Measurements from ENCODE around the gene GGCX.

Gene GGCX

DNA sequence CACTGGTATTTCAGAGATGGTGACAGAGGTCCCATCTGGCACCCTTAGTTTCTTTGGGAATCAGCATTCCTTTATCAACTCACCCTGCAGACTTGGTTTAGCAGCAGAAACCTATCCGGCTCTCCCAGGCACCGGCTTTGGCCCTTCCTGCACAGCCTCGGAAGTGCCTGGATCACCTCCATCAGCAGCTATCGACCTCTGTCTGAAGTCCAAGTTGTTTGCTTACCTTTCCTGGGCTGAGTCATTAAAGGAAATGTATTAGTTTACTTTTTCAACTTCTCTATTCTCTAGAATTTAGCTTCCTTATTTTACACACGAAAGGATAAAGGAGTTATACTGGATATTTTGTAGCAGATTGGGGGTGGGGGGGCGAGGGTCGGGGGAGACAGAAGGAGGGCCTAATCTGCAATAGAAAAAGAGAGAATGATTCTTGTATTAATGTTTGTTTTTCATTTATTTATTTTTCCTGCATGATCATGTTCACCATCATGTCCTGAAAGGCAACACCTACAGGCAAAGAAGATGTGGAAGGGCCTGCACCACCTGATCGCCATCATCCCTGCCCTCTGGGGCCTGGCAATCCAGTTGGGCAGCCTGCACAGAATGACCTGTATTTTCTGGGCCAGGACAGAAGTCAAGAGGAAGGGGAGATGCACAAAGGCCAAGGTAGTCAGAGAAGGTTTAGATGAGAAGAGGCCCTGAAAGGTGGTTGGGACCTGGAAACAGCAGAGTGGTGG, 44.5 kb downstream of the GGCX start:
- no peak for DNase-seq (ENCODE audit: low spot score)

DNA sequence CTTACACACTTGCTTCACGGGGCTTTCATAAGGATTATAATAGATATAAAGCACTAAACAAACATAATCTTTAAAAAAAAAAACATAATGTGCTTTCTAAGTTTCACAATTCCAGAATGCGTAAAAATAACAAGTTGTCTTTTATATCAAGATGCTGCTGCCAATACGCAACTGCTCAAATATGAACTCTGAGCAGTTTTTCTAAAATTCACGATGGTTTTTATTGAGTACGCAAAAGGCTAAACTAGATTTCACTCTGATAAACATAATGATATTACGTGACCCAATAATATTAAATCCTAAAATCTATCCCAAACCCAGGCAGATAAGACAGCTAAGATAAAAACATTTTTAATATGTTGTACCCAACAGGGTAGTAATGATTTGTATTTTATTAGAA, 47.0 kb downstream of the GGCX start:
- no peak for DNase-seq (ENCODE audit: low spot score)

DNA sequence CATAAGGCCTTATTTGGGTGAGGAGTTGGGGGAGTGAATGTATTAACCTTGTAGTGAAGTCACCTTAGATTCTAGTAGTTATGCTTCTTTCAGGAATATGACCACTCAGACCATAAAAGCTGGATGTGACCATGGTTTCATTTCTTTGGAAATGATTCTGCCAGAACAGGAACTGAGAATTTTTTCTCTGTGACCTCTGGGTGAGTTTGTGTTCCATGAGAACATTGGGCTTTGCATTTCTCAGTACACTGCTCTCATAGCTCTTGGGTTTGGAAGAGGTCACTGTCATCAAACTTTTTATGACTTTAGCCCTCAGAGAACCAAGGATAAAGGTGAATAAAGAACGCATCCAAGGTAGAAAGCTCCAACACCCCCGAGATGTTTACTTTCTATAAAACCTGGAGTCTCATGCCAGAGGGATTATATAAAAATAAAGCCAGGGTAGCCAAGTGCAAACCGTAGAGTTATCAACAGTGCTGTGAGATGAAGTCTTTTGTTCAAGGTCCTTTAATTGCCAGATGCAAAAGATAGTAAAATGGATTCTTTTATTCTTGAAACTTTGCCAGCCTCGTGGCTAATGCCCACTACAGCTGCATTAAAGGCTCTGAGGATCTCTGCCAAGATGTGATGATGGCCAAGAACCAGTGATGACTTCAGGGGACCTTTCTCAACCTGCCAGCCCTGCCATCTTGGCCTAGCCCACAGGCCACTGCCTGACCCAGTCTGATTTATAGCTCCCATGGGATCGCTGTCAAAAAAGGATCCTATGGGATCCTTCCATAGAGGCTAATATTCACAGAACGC, 50.1 kb downstream of the GGCX start:
- DNase-seq (ENCODE audit: low spot score), result no peak

DNA sequence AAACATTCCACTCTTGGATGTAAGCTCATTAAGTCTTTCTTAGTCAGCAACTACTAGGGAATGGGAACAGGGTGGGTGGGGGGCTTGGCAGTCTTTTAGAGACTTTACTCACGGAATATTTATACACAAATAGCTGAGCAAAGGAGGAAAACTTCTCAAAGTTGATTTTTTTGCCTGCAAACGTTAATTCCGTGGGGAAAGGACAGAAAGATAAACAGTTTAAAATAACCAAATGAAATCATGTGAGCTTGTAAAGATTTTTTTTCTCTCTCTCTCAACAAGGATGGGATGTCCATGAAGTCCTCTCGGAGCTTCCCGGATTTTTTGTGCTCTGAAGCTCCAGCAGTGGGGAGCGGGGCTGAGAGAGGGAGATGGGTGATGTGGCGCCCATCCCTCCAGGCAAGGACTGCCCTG, 54.5 kb downstream of the GGCX start:
- DNase-seq (ENCODE audit: low spot score), result no peak

DNA sequence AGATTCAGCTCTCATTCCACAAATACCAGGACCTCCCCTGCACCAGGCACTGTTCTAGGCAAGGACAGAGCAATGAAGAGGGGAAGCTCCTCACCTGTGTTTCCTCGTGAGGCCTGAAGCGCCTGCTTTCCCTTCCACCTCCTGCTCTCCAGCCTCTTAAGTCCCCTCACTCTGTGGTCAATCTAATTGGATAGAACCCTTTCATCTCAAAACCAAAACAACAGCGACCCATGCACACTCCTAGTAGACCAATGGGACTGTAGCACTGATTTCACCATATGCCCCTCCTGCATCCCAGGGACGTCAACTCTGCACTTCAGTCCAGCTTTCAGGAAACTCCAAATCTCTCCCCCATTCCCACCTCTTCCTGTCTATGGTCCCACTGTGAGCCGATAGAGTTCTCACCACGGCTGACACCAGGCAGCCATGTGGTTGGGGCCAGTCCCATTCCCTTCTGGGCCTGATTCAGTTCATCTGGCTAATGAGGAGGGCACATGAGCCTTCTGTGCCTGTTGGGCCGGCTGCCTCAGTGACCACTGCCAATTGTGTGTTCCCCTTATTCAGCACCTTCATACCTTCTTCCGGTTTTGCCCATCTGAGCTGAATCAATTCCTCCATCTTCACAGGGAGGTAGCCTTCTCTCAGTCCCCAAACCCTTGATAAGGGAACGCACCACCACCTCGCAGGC, 55.6 kb downstream of the GGCX start:
- DNase-seq (ENCODE audit: low spot score), result no peak

DNA sequence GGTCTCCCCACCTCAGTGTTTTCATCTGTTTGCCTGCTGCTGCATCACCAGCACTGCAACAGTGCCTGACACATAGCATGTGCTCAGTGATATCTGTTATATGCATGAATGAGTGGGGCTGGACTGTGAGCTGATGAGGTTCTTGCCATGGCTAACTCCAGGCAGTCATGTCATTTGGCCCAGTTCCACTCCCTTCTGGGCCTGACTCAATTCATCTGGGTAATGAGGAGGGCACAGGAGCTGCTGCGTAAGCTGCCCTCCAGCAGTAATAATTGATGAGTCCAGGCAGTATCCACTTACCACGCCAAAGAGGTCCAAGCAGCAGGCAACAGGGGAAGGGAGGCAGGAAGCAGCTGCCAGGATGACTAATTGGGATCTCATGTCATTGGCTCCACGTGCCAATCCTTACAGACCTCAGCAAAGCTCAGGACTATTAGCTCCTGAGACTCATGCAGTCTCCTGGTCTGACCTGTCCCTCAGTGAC, 56.5 kb downstream of the GGCX start:
- peak; percentile 6 for DNase-seq (ENCODE audit: low spot score)

DNA sequence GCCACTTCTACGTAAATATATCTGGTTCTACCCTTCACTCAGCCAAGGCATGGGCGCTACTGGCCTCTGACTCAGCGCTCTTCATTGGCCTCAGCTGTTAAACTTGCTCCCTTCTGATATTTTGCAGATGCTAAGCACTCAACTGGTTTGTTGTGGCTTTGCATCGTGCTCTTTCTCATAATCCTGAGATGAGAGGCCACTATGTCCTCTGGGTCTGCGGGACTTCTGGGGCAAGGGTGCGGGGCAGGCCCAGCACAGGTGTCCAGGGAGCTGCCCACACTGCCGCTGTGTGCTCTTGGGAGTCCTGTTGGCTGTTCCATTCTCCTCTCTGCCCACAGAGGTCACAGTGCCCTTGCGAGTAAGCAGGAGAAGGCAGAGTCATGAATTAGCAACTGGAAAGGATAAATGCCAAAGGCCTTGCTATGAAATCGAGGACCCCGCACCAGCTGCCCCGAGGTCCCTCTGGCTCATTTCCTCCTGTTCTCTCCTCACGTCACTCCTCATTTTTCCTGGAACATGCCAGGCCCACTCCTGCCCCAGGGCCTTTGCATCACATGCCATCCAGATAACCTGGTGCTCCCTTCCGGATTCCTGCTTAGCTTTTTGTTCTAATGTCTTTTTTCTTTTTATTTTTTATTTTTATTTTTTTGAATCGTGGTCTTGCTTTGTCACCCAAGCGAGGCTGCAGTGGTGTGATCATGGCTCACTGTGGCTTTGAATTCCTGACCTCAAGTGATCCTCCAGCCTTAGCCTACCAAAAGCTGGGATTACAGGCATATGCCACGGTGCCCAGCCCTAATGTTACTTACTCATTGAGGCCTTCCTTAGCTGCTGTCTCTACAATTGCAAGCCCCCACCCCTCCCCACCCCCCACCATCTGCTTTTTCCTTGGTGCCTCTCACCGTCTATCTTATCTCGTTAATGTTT, 57.2 kb downstream of the GGCX start:
- no peak for DNase-seq (ENCODE audit: low spot score)

DNA sequence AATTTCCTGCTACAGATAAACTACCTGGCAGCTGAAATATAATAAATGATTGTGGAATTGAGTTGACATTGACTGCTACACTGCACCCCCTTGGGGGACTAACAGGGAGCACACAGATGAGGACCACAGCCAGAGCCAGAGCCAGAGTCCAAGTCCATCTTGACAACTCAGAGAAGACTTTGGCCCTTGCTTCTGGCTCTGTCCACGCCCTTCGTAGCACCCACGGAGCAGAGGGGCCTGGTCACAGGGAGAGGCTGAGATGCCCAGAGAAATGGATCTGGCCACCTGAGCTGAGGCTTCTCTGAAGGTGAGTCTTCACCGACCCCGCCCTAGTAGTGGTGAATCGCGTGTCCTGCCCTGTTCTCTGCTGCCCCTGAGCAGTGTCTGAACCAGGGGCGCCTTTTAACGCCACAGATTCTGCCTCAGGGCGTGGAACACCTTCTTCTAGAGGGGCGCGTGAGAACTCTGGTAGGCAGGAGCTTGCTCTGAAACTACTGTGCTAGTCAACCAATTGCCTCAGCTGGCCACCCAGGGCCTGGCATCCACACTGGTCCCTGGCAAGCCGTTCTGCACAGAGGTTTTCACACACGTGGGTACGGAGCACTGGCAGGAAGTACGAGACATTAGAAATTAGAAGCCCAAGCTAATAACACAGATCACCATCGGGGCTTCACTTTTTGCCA, 58.0 kb downstream of the GGCX start:
- DNase-seq (ENCODE audit: low spot score), result no peak

DNA sequence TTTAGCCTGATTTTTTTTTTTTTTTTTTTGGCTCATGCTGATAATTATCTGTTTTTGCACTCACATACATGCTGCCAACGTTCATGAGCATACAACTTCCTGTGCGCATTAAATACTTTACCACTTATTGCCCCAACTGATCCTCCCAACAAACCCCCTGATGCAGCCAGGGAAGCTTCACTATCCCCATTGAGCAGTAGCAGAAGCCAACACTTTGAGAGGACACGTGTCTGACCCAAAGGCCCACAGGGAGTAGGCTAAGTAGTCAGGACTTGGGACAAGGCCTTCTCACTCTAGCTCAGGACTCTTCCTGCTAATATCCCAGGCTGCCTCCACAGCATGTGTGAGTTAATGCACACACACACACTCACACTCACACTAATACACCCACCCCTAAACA, 58.6 kb downstream of the GGCX start:
- no peak for DNase-seq (ENCODE audit: low spot score)

DNA sequence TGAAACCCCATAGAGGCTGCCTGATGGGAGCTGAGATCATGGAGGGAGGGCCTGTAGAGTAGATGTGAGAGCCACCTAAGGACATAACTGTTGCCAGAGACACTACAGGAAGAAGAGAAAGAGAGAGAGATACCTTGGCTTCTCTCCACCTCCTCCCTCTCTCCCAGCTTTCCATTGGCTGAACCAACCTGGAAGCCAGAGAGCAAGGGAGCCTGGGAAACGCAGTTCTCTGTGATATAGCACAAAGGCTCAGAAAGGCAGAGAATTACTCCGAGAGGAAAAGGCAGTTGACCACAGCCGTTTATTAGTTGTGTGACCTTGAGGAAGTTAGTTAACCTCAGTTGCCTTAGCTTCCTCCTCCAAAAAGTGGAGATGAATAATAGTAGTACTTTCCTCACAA, 60.0 kb downstream of the GGCX start:
- no peak for DNase-seq (ENCODE audit: low spot score)

DNA sequence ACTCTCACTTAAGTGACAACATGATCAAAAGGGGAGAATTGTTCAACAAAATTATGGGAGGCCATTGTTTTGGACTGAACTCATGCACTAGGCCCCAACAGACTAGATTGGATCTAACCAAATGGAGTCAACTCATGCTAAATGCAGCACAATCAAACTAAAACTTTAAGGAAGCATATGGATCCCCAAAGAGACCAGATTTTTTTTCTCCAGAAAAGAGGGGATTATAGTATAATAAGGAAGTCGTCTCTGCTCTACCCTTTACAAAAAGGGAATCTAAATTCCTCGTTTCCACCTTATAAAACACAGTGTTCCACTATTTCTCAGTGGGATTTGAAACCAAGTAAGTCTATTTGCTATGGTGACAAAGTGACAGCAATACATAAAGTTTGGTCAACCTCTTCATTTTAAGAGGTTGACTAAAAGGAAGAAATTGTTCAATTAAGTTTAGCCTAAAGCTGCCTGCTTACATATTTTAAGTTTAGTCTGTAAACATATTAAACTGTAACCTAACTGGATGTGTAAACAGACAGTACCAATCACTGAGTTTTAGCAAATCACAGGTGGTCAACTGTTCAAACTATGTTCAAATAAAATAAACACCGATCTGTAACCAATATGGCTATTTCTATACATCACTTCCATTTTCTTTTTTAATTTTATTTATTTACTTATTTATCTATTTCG, 63.2 kb downstream of the GGCX start:
- DNase-seq (ENCODE audit: low spot score), result no peak

DNA sequence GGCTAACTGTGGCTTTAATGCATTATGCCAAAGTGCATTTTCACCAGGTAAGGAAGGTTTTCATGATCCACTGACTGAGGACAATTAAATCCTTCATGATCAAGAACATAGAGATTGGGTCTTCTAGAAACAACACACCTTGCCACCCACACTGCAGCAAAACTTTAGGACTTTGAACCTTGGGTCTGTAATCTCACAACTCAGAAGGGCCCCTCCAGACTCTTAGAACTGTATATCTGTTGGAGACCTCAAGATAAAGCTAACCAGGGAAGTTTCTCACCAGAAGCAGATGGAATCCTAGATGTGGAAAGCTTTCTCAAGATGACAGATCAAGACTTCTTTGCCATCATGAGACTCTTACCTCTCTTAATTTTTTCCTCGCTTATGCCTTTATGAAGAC, 64.9 kb downstream of the GGCX start:
- DNase-seq (ENCODE audit: low spot score), result no peak
